Measurements from ENCODE around the gene SPTBN2. TPM values are rescaled to one million over a fixed set of nuclear protein-coding genes. Genes with fewer than 3 reads are reported as not detected.

The SPTBN2 gene
- total RNA-seq, 1 experiment from 2014 or later = 51.0 TPM

GRCh38 chr11:66680966-66681645, 47.9 kb downstream of the SPTBN2 start:
- peaks cover 10% of the 10 kb centered on the region for H3K4me1 ChIP-seq (replicated peaks; ENCODE audit: insufficient read depth)
- no peak overlapping the region for H2AFZ ChIP-seq
- POLR2A ChIA-PET (ENCODE audit: unreplicated experiment) = interaction anchor here (0.6 kb wide), 1 partner anchor 622 kb away, joined by 3 read pairs; the partner anchor contains the start of gene SSH3
- no peak overlapping the region for H3K27ac ChIP-seq
- H3K27me3 ChIP-seq (ENCODE audit: insufficient read depth, low read depth) = no peaks in the 10 kb centered on the region
- peaks cover 12% of the 10 kb centered on the region for H3K79me2 ChIP-seq (ENCODE audit: low read depth)
- TF ChIP-seq CTCF (conservative IDR thresholded peaks at IDR 0.05) (no peak), EZH2 (IDR thresholded peaks at IDR 0.05; ENCODE audit: low read depth) (no peak)
- no peak overlapping the region for H3K4me2 ChIP-seq
- H3K9me3 ChIP-seq (ENCODE audit: insufficient read depth, low read depth) = no peaks in the 10 kb centered on the region
- H3K36me3 ChIP-seq (ENCODE audit: low read depth) = peaks cover 3% of the 10 kb centered on the region; the same call in 1 of the 2 replicates
- no peaks in the 10 kb centered on the region for H4K20me1 ChIP-seq (ENCODE audit: insufficient read depth)
- H3K9me2 ChIP-seq (ENCODE audit: insufficient read depth) = no peaks in the 10 kb centered on the region
- BruUV-seq (replicated peaks) = no TSS peak
- peaks cover 22% of the 10 kb centered on the region for H3F3A ChIP-seq (ENCODE audit: insufficient read depth, low read depth)
- CTCF ChIA-PET = interaction anchor here (0.9 kb wide), 1 partner anchor 266 kb away, joined by 3 read pairs; no protein-coding TSS in a partner anchor
- no peak for DNase-seq
- no peak overlapping the region for H3K4me3 ChIP-seq
- intact Hi-C loops (cut with micrococcal nuclease; ENCODE audit: unreplicated experiment) = no loop called here

- Histone ChIP-seq H2AFZ (peak within 1 kb of the TSS; percentile 75), H3K4me1 (replicated peaks; ENCODE audit: insufficient read depth) (peaks cover 23% of the 10 kb centered on the region), H3K27ac (peak within 1 kb of the TSS; percentile 80), H3K4me2 (peak within 1 kb of the TSS; percentile 99), H3K27me3 (ENCODE audit: insufficient read depth, low read depth) (no peaks in the 10 kb centered on the region), H4K20me1 (ENCODE audit: insufficient read depth) (no peaks in the 10 kb centered on the region), H3K36me3 (ENCODE audit: low read depth) (peaks cover 15% of the 10 kb centered on the region; the same call in 1 of the 2 replicates), H3F3A (ENCODE audit: insufficient read depth, low read depth) (peaks cover 32% of the 10 kb centered on the region), H3K79me2 (ENCODE audit: low read depth) (peaks cover 33% of the 10 kb centered on the region), H3K9me2 (ENCODE audit: insufficient read depth) (no peaks in the 10 kb centered on the region), H3K4me3 (peak within 1 kb of the TSS; percentile 66), H3K9me3 (ENCODE audit: insufficient read depth, low read depth) (no peaks in the 10 kb centered on the region)
- peak; percentile 86 to 97 for DNase-seq
- CTCF ChIA-PET = interaction anchor here (0.5 to 1.6 kb wide), 16 partner anchors 40 to 385 kb away, joined by 3 to 16 read pairs (median 4); partner anchors contain the start of genes BBS1, CCDC87, CCS and DPP3
- BruUV-seq (replicated peaks) = no TSS peak
- intact Hi-C loops (cut with micrococcal nuclease; ENCODE audit: unreplicated experiment) = loop anchor here (1.0 kb wide), 5 partner anchors 61 to 269 kb away; partner anchors contain the start of genes DPP3 and RBM14
- POLR2A ChIA-PET (ENCODE audit: unreplicated experiment) = interaction anchor here (0.5 to 0.9 kb wide), 8 partner anchors 88 to 783 kb away, joined by 3 to 19 read pairs (median 6); partner anchors contain the start of gene DPP3
- TF ChIP-seq EZH2 (IDR thresholded peaks at IDR 0.05; ENCODE audit: low read depth) = no peak
- no peak for TF ChIP-seq CTCF (conservative IDR thresholded peaks at IDR 0.05)
Observed at GRCh38 chr11:66677599-66678375, 51.2 kb downstream of the SPTBN2 start, which contains the start of gene RBM4B. TSS of gene RBM4B (minus strand) at chr11:66677887. CDS start at chr11:66677079, 808 bp downstream.

Data from PC-9 (cell line).